ENCODE results near the gene PRDM16. TPM values are rescaled to one million over a fixed set of nuclear protein-coding genes. Genes with fewer than 3 reads are reported as not detected.

PRDM16 gene
- total and polyA plus RNA-seq, 2 experiments from 2014 or later, result 41.8 to 55.8 TPM

GRCh38 chr1:3069491-3070308 is 697 bp downstream of the PRDM16 start:
- Histone ChIP-seq H3K4me1 (ENCODE audit: low read depth) (peaks cover 49% of the 10 kb centered on the region), H3K36me3 (no peaks in the 10 kb centered on the region), H3K4me3 (peak overlapping the region; percentile 82), H3K27ac (peak overlapping the region; percentile 58), H3K9me3 (ENCODE audit: low read depth) (no peaks in the 10 kb centered on the region), H3K27me3 (peaks cover 80% of the 10 kb centered on the region)
- TF ChIP-seq, protein P1, sequence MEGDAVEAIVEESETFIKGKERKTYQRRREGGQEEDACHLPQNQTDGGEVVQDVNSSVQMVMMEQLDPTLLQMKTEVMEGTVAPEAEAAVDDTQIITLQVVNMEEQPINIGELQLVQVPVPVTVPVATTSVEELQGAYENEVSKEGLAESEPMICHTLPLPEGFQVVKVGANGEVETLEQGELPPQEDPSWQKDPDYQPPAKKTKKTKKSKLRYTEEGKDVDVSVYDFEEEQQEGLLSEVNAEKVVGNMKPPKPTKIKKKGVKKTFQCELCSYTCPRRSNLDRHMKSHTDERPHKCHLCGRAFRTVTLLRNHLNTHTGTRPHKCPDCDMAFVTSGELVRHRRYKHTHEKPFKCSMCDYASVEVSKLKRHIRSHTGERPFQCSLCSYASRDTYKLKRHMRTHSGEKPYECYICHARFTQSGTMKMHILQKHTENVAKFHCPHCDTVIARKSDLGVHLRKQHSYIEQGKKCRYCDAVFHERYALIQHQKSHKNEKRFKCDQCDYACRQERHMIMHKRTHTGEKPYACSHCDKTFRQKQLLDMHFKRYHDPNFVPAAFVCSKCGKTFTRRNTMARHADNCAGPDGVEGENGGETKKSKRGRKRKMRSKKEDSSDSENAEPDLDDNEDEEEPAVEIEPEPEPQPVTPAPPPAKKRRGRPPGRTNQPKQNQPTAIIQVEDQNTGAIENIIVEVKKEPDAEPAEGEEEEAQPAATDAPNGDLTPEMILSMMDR (IDR thresholded peaks at IDR 0.05; ENCODE audit: low read depth, low read length), result peak; percentile 40
- DNase-seq (ENCODE audit: low read depth in 1 of 2, low spot score in 1 of 2), result peak; percentile 65 to 88

DNA sequence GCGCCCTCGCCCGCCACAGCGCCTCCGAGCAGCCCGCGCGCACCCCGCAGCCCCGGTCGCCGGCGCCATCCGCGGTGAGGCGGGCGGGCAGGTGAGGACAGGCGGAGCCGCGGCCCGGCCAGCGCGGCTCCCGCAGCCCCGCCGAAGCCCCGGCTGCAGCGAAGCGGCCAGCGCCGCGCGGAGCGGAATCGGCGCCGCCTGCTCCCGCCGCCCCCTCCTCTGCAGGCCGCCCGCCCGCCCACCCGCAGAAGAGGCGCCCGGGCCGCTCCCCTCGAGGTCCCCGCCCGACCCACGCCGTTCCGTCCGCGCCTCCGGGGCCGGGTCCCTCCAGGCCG is 1.3 kb downstream of the PRDM16 start:
- Histone ChIP-seq H3K4me1 (ENCODE audit: low read depth) (peaks cover 54% of the 10 kb centered on the region), H3K4me3 (peak overlapping the region; percentile 82), H3K36me3 (no peaks in the 10 kb centered on the region), H3K27ac (peak overlapping the region; percentile 58), H3K27me3 (peaks cover 80% of the 10 kb centered on the region), H3K9me3 (ENCODE audit: low read depth) (no peaks in the 10 kb centered on the region)
- DNase-seq (ENCODE audit: low read depth in 1 of 2, low spot score in 1 of 2), result no peak
- TF ChIP-seq, protein P1 (IDR thresholded peaks at IDR 0.05; ENCODE audit: low read depth, low read length), result no peak

DNA sequence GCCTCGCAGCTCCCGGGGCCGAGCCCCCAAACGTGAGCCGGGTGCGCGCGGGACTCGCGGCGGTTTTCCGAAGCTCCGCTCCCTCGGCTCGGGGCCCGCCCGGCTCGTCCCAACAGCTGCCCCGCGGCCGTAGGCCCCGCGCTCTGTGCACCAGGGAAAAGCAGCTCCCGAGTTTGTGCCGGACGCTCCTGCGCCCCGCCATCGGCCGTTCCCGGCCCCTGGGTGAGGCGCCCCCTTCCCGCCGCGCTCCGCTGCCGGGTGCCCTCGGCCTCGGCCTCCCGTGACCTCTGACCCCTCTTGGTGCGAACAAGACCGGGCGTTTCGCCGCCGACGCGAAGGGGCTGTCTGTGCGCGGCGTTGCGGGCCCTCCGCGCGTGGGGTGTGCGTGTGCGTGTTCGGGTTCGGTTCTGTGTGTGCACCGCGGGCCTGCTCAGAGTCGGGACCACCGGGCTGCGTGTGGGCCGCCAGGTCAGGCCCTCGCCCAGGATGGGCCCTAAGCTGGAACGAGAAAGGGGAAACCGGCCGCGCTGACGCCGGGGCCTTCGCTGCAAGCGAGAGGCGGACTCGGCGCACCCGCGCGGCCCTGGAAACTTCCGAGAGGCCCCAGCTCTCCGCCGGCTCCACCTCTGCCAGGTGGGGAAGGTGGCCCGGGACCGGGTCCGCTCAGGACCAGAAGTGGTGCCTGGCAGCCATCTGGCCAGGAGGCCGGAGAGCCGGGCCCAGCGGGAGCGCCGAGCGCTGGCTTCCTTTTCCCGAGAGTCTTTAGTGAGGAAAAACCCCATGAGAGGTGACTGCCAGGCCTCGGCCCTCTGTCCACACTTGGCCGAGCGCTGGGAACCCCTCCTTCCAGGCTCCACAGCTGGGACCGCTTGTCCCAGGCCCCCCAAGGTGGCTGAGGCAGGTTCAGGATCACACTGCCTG is 1.9 kb downstream of the PRDM16 start:
- Histone ChIP-seq H3K4me3 (peak overlapping the region; percentile 82), H3K4me1 (ENCODE audit: low read depth) (peaks cover 55% of the 10 kb centered on the region), H3K9me3 (ENCODE audit: low read depth) (no peaks in the 10 kb centered on the region), H3K36me3 (no peaks in the 10 kb centered on the region), H3K27ac (peak overlapping the region; percentile 50), H3K27me3 (peaks cover 79% of the 10 kb centered on the region)
- peak; percentile 11 to 36 for DNase-seq (ENCODE audit: low read depth in 1 of 2, low spot score in 1 of 2)
- TF ChIP-seq, protein P1 (IDR thresholded peaks at IDR 0.05; ENCODE audit: low read depth, low read length), result no peak

- no peak for DNase-seq (ENCODE audit: low read depth in 1 of 2, low spot score in 1 of 2)
- Histone ChIP-seq H3K4me3 (peak overlapping the region; percentile 82), H3K27me3 (peaks cover 73% of the 10 kb centered on the region), H3K27ac (no peak overlapping the region), H3K36me3 (no peaks in the 10 kb centered on the region), H3K9me3 (ENCODE audit: low read depth) (no peaks in the 10 kb centered on the region), H3K4me1 (ENCODE audit: low read depth) (peaks cover 53% of the 10 kb centered on the region)
- TF ChIP-seq, protein P1 (IDR thresholded peaks at IDR 0.05; ENCODE audit: low read depth, low read length), result no peak
Observed at GRCh38 chr1:3071565-3072390, 2.8 kb downstream of the PRDM16 start.

Measured in cardiac muscle cell (in vitro differentiated cells and primary cell).